ENCODE data around the gene GYG2.

- TF ChIP-seq POLR2AphosphoS5 (IDR thresholded peaks at IDR 0.05; ENCODE audit: low read depth, low read length) (no peak), CTCF (IDR thresholded peaks at IDR 0.05) (no peak), RCOR1 (IDR thresholded peaks at IDR 0.05; ENCODE audit: low read length) (no peak), JUND (IDR thresholded peaks at IDR 0.05) (no peak), NRF1 (IDR thresholded peaks at IDR 0.05; ENCODE audit: low read depth, low read length) (no peak), REST (IDR thresholded peaks at IDR 0.05; ENCODE audit: low read depth, low read length) (no peak), FOXM1 (IDR thresholded peaks at IDR 0.05; ENCODE audit: low read depth) (no peak), YY1 (IDR thresholded peaks at IDR 0.05; ENCODE audit: low read depth) (no peak), TCF12 (IDR thresholded peaks at IDR 0.05) (no peak)
Measured at GRCh38 chrX:2820136-2820771, 8.5 kb upstream of the GYG2 start.

Data from SK-N-SH (cell line).